H7 (cell line): ENCODE data around the gene PDE1A. TPM values are rescaled to one million over a fixed set of nuclear protein-coding genes. Genes with fewer than 3 reads are reported as not detected.

Experiments used
- DNase-seq: peaks from one replicate; pipeline ENCODE4 v3.0.0; 2012
- H3K27me3 ChIP-seq: 2 replicates; pipeline ENCODE4 v1.6.0; 2011; ENCODE audit warnings: mild to moderate bottlenecking, low read length; ENCODE audit not compliant: control insufficient read depth, insufficient read depth
- H3K36me3 ChIP-seq: replicated peaks from 2 replicates; pipeline ENCODE4 v1.5.1; 2011; ENCODE audit warnings: low read length; ENCODE audit not compliant: control insufficient read depth, insufficient read depth
- H3K4me3 ChIP-seq: 2 replicates; pipeline ENCODE4 v1.5.1; 2011; ENCODE audit warnings: low read depth, mild to moderate bottlenecking, control low read depth, low read length, moderate library complexity; ENCODE audit not compliant: insufficient read depth
- total RNA-seq: library from RNA; depleted of rRNA; stranded (reverse); fragments of >200 nt; shearing (Covaris generic); gene quantifications from 2 replicates; pipeline ENCODE4 v1.2.3, GENCODE V29; 2014

PDE1A gene
- total RNA-seq, 1 experiment from 2014 or later: 0.10 TPM

GRCh38 chr2:182247831-182248230, 179.0 kb downstream of the PDE1A start:
- Histone ChIP-seq H3K4me3 (no peak overlapping the region), H3K36me3 (no peaks in the 10 kb centered on the region), H3K27me3 (no peaks in the 10 kb centered on the region; the same call in 1 of the 2 replicates)
- DNase-seq: no peak

- H3K27me3 ChIP-seq: no peaks in the 10 kb centered on the region; the same call in 1 of the 2 replicates
- H3K4me3 ChIP-seq: no peak overlapping the region
- no peaks in the 10 kb centered on the region for H3K36me3 ChIP-seq
- no peak for DNase-seq
Observed at GRCh38 chr2:182245963-182246362, 180.9 kb downstream of the PDE1A start.

DNA sequence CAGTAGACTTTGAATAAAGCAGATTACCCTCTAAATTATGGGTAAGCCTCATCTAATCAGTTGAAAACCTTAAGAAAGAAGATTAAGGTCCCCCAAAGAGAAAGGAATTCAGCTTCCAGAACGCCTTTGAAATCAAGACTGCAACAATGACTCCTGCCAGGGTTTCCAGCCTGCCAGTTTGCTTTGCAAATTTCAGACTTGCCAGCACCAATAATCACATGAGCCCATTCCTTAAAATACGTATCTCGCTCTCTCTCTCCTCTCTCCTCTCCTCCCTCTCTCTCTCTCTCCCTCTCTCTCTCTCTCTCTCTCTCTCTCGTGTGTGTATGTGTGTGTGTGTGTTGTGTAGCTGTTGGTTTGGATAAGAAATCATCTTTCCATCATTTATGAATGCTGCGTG, 184.2 kb downstream of the PDE1A start:
- no peak overlapping the region for H3K4me3 ChIP-seq
- no peaks in the 10 kb centered on the region; the same call in 1 of the 2 replicates for H3K27me3 ChIP-seq
- H3K36me3 ChIP-seq: no peaks in the 10 kb centered on the region
- no peak for DNase-seq

DNA sequence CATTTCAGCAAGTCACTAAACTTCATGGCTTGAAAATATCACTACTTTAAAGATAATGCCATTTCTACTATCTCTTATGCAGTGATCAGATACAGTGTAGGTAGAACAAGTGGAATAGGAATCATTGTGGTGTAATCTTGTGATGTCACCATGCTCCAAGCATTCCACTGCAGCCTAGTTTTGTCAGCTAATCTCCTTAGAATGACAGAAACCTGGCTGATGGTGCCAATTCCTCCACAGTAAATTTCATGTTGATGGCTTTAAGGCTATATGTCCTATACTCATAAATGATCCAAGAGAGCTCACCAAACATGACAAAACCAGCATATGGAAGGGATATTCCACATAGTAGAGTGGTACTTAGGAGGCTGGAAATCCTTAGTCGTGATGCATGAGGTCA, 184.9 kb downstream of the PDE1A start:
- no peak for DNase-seq
- Histone ChIP-seq H3K36me3 (no peaks in the 10 kb centered on the region), H3K27me3 (no peaks in the 10 kb centered on the region), H3K4me3 (no peak overlapping the region)

- Histone ChIP-seq H3K4me3 (no peak overlapping the region), H3K36me3 (no peaks in the 10 kb centered on the region), H3K27me3 (no peaks in the 10 kb centered on the region)
- DNase-seq: peak; percentile 43
Observed at GRCh38 chr2:182240862-182241371, 185.9 kb downstream of the PDE1A start.

- Histone ChIP-seq H3K4me3 (no peak overlapping the region), H3K27me3 (no peaks in the 10 kb centered on the region), H3K36me3 (no peaks in the 10 kb centered on the region)
- DNase-seq: no peak
Observed at GRCh38 chr2:182230561-182230960, 196.3 kb downstream of the PDE1A start.

- Histone ChIP-seq H3K27me3 (no peaks in the 10 kb centered on the region), H3K36me3 (no peaks in the 10 kb centered on the region), H3K4me3 (no peak overlapping the region)
- DNase-seq: no peak
Observed at GRCh38 chr2:182229297-182229696, 197.5 kb downstream of the PDE1A start.

GRCh38 chr2:182228741-182229140, 198.1 kb downstream of the PDE1A start:
- H3K27me3 ChIP-seq: no peaks in the 10 kb centered on the region
- no peak for DNase-seq
- no peaks in the 10 kb centered on the region for H3K36me3 ChIP-seq
- H3K4me3 ChIP-seq: no peak overlapping the region

- DNase-seq: no peak
- no peak overlapping the region for H3K4me3 ChIP-seq
- H3K36me3 ChIP-seq: no peaks in the 10 kb centered on the region
- no peaks in the 10 kb centered on the region for H3K27me3 ChIP-seq
Observed at GRCh38 chr2:182228073-182228473, 198.8 kb downstream of the PDE1A start.

GRCh38 chr2:182226807-182227206, 200.0 kb downstream of the PDE1A start:
- H3K4me3 ChIP-seq: no peak overlapping the region
- DNase-seq: no peak
- no peaks in the 10 kb centered on the region for H3K36me3 ChIP-seq
- no peaks in the 10 kb centered on the region for H3K27me3 ChIP-seq

- DNase-seq: no peak
- H3K36me3 ChIP-seq: no peaks in the 10 kb centered on the region
- no peak overlapping the region for H3K4me3 ChIP-seq
- no peaks in the 10 kb centered on the region for H3K27me3 ChIP-seq
Observed at GRCh38 chr2:182224669-182225068, 202.2 kb downstream of the PDE1A start.

GRCh38 chr2:182220998-182221397, 205.8 kb downstream of the PDE1A start:
- DNase-seq: no peak
- no peaks in the 10 kb centered on the region for H3K36me3 ChIP-seq
- H3K4me3 ChIP-seq: no peak overlapping the region
- H3K27me3 ChIP-seq: no peaks in the 10 kb centered on the region

GRCh38 chr2:182220335-182220734, 206.5 kb downstream of the PDE1A start:
- no peaks in the 10 kb centered on the region for H3K36me3 ChIP-seq
- no peaks in the 10 kb centered on the region for H3K27me3 ChIP-seq
- DNase-seq: no peak
- H3K4me3 ChIP-seq: no peak overlapping the region

DNA sequence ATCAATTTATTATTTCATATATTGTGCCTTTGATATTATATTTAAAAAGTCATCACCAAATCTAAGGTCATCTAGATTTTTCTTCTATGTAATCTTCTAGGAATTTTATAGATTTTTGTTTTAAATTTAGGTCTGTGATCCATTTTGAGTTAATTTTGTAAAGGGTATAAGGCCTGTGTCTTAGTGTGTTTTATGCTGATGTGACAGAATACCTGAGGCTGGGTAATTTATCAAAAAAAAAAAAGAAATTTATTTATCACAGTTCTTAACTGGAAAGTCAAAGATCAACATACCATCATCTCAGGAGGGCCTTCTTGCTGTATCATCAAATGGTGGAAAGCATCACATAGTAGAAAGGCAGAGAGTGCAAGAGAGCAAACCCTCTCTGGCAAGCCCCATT, 216.2 kb downstream of the PDE1A start:
- DNase-seq: no peak
- H3K36me3 ChIP-seq: no peaks in the 10 kb centered on the region
- no peak overlapping the region for H3K4me3 ChIP-seq
- H3K27me3 ChIP-seq: no peaks in the 10 kb centered on the region

DNA sequence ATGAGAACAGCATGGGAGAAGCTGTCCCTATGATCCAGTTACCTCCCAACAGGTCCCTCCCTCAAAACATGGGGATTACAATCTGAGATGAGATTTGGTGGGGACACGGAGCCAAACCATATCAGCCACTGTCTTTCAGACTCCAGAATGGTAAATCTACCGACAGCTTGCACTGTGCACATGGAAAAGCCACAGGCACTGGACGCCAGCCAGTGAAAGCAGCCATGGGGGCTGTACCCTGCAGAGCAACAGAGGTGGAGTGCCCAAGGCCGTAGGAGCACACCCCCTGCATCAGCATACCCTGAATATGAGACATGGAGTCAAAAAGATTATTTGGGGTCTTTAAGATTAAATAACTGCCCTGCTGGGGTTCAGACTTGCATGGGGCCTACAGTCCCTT, 218.4 kb downstream of the PDE1A start:
- H3K27me3 ChIP-seq: no peaks in the 10 kb centered on the region
- no peak for DNase-seq

More for the DNA sequence above, 218.4 kb downstream of the PDE1A start:
- no peaks in the 10 kb centered on the region for H3K36me3 ChIP-seq
- no peak overlapping the region for H3K4me3 ChIP-seq
